ENCODE measurements around the gene ZNF79. TPM values are rescaled to one million over a fixed set of nuclear protein-coding genes. Genes with fewer than 3 reads are reported as not detected.

ZNF79 gene
- 1 to 10 TPM; 7.4 to 9.1 TPM for total RNA-seq
- polyA plus RNA-seq (2013, experiment 1 of 2), result 8.0 TPM
- polyA plus RNA-seq (2013, experiment 2 of 2), result 7.7 TPM
- long read RNA-seq, experiment 1, partial matches to known transcripts, result 0 of 1 reads
- long read RNA-seq, experiment 1, other reads (novel, unspliced or antisense), result 1 of 1 reads
- long read RNA-seq, experiment 2, transcript ZNF79-203 (5 exons, 2,192 nt), result major isoform, 5 of 11 reads
- long read RNA-seq, experiment 2, partial matches to known transcripts, result 0 of 11 reads
- long read RNA-seq, experiment 2, other reads (novel, unspliced or antisense), result 3 of 11 reads
- long read RNA-seq, experiment 3, transcript ZNF79-201 (5 exons, 2,078 nt), result minor isoform, 9 of 48 reads
- long read RNA-seq, experiment 3, transcript ZNF79-203 (5 exons, 2,192 nt), result major isoform, 19 of 48 reads
- long read RNA-seq, experiment 3, partial matches to known transcripts, result 5 of 48 reads
- long read RNA-seq, experiment 3, other reads (novel, unspliced or antisense), result 14 of 48 reads
- long read RNA-seq, experiment 4, partial matches to known transcripts, result 0 of 4 reads
- long read RNA-seq, experiment 4, other reads (novel, unspliced or antisense), result 0 of 4 reads

- Histone ChIP-seq H3K9me3 (ENCODE audit: control insufficient read depth, low read length) (no peaks in the 10 kb centered on the region), H3K27ac (ENCODE audit: low read depth, low read length) (peak within 1 kb of the TSS; percentile 45), H3K4me3 (ENCODE audit: low read length) (peak within 1 kb of the TSS; percentile 99), H3K36me3 (ENCODE audit: control insufficient read depth, insufficient read depth, low read length) (peaks cover 12% of the 10 kb centered on the region), H3K9ac (ENCODE audit: extremely low read depth, low read length, poor library complexity, severe bottlenecking) (peak within 1 kb of the TSS; percentile 76), H3K4me1 (ENCODE audit: control insufficient read depth, insufficient read depth, low read length) (peaks cover 6% of the 10 kb centered on the region), H3K27me3 (ENCODE audit: control insufficient read depth, insufficient read depth, low read length, poor library complexity, severe bottlenecking) (no peaks in the 10 kb centered on the region)
- H3K9me3 Mint-ChIP-seq, result no peaks in the 10 kb centered on the region
- 0% methylated on average over 30 to 54 of the region's 54 CpGs for WGBS, 2 experiments (ENCODE audit: insufficient coverage in 1 of 2, insufficient read length in 1 of 2)
- TF ChIP-seq, protein P1, sequence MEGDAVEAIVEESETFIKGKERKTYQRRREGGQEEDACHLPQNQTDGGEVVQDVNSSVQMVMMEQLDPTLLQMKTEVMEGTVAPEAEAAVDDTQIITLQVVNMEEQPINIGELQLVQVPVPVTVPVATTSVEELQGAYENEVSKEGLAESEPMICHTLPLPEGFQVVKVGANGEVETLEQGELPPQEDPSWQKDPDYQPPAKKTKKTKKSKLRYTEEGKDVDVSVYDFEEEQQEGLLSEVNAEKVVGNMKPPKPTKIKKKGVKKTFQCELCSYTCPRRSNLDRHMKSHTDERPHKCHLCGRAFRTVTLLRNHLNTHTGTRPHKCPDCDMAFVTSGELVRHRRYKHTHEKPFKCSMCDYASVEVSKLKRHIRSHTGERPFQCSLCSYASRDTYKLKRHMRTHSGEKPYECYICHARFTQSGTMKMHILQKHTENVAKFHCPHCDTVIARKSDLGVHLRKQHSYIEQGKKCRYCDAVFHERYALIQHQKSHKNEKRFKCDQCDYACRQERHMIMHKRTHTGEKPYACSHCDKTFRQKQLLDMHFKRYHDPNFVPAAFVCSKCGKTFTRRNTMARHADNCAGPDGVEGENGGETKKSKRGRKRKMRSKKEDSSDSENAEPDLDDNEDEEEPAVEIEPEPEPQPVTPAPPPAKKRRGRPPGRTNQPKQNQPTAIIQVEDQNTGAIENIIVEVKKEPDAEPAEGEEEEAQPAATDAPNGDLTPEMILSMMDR (conservative IDR thresholded peaks at IDR 0.05), result no peak
- peak; percentile 97 for DNase-seq
- H3K27me3 Mint-ChIP-seq (ENCODE audit: insufficient read depth), result no peaks in the 10 kb centered on the region
- H3K27ac Mint-ChIP-seq, result peak within 1 kb of the TSS; percentile 98
- peaks cover 20% of the 10 kb centered on the region for H3K36me3 Mint-ChIP-seq (ENCODE audit: low read depth)
- peak within 1 kb of the TSS; percentile 98 for H3K4me3 Mint-ChIP-seq
- peaks cover 17% of the 10 kb centered on the region for H3K4me1 Mint-ChIP-seq
Measured at GRCh38 chr9:127423934-127424675, at the start of gene ZNF79. ZNF79 (plus strand) TSS chr9:127424382; CDS start chr9:127424788, 406 bp downstream.

DNA sequence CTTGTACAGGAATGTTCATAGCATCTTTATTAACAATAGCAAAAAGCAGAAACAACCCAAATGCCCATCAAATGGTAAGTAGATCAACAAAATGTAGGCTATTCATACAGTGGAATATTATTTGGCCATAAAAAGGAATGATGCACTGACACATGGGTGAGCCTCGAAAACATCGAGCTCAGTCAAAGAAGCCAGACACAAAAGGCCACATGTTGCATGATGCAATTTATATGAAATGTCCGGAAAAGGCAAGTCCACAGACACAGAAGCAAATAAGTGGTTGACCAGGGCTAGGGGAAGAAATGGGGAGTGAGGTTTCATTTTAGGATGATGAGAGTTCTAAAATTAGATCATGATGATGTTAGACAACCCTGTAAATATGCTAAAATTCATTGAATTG lies 43.7 kb upstream of the ZNF79 start:
- Histone ChIP-seq H3K4me3 (ENCODE audit: low read length) (no peak overlapping the region), H3K9me3 (ENCODE audit: control insufficient read depth, low read length) (no peaks in the 10 kb centered on the region), H3K27me3 (ENCODE audit: control insufficient read depth, insufficient read depth, low read length, poor library complexity, severe bottlenecking) (no peaks in the 10 kb centered on the region), H3K9ac (ENCODE audit: extremely low read depth, low read length, poor library complexity, severe bottlenecking) (no peak overlapping the region), H3K4me1 (ENCODE audit: control insufficient read depth, insufficient read depth, low read length) (no peaks in the 10 kb centered on the region), H3K36me3 (ENCODE audit: control insufficient read depth, insufficient read depth, low read length) (no peaks in the 10 kb centered on the region), H3K27ac (ENCODE audit: low read depth, low read length) (no peak overlapping the region)
- H3K36me3 Mint-ChIP-seq (ENCODE audit: low read depth), result no peaks in the 10 kb centered on the region
- DNase-seq, result no peak
- H3K4me1 Mint-ChIP-seq, result no peaks in the 10 kb centered on the region
- TF ChIP-seq, protein P1 (conservative IDR thresholded peaks at IDR 0.05), result no peak
- no peak overlapping the region for H3K4me3 Mint-ChIP-seq
- WGBS, 2 experiments (ENCODE audit: insufficient coverage in 1 of 2, insufficient read length in 1 of 2), result 92 to 97% methylated on average over 3 of the region's 3 CpGs
- H3K27me3 Mint-ChIP-seq (ENCODE audit: insufficient read depth), result peaks cover 3% of the 10 kb centered on the region
- H3K27ac Mint-ChIP-seq, result no peak overlapping the region
- peaks cover 7% of the 10 kb centered on the region for H3K9me3 Mint-ChIP-seq

- Mint-ChIP-seq H3K4me1 (peaks cover 4% of the 10 kb centered on the region), H3K9me3 (peaks cover 7% of the 10 kb centered on the region), H3K27me3 (ENCODE audit: insufficient read depth) (peaks cover 3% of the 10 kb centered on the region), H3K4me3 (no peak overlapping the region), H3K36me3 (ENCODE audit: low read depth) (no peaks in the 10 kb centered on the region), H3K27ac (no peak overlapping the region)
- WGBS, 2 experiments (ENCODE audit: insufficient coverage in 1 of 2, insufficient read length in 1 of 2), result 73 to 87% methylated on average over 2 of the region's 2 CpGs
- TF ChIP-seq, protein P1 (conservative IDR thresholded peaks at IDR 0.05), result no peak
- H3K27ac ChIP-seq (ENCODE audit: low read depth, low read length), result no peak overlapping the region
- no peaks in the 10 kb centered on the region for H3K9me3 ChIP-seq (ENCODE audit: control insufficient read depth, low read length)
- H3K27me3 ChIP-seq (ENCODE audit: control insufficient read depth, insufficient read depth, low read length, poor library complexity, severe bottlenecking), result no peaks in the 10 kb centered on the region
- H3K4me3 ChIP-seq (ENCODE audit: low read length), result no peak overlapping the region
- no peak overlapping the region for H3K9ac ChIP-seq (ENCODE audit: extremely low read depth, low read length, poor library complexity, severe bottlenecking)
- DNase-seq, result no peak
- no peaks in the 10 kb centered on the region for H3K4me1 ChIP-seq (ENCODE audit: control insufficient read depth, insufficient read depth, low read length)
- H3K36me3 ChIP-seq (ENCODE audit: control insufficient read depth, insufficient read depth, low read length), result no peaks in the 10 kb centered on the region
Measured at GRCh38 chr9:127382541-127382940, 41.6 kb upstream of the ZNF79 start.

Measured in endodermal cell (in vitro differentiated cells).